PC-3 (cell line): Measurements from ENCODE around the gene NUP62.

Experiments used
- CTCF ChIP-seq: fragments of 300-600 bp; sonication (generic); conservative IDR thresholded peaks from 2 replicates; pipeline ENCODE4 v1.5.1; 2017; ENCODE audit warnings: antibody characterized with exemption, low read depth, mild to moderate bottlenecking, low read length
- EZH2 ChIP-seq: fragments of 300-600 bp; sonication (generic); IDR thresholded peaks from one replicate; pipeline ENCODE4 v1.6.1; 2017; ENCODE audit warnings: antibody characterized with exemption, mild to moderate bottlenecking, low read length; ENCODE audit not compliant: unreplicated experiment
- EZH2phosphoT487 ChIP-seq: fragments of 300-600 bp; sonication (generic); IDR thresholded peaks from 2 replicates; pipeline ENCODE4 v1.6.1; 2018; ENCODE audit warnings: mild to moderate bottlenecking, antibody characterized with exemption, low read length, borderline replicate concordance

- TF ChIP-seq EZH2 (no peak), CTCF (no peak), EZH2phosphoT487 (no peak)
These were observed 21.7 kb upstream of the NUP62 start for GRCh38 chr19:49950956-49951526.
